Loucy (cell line): ENCODE data around the gene SNCAIP.

Experiments
- EZH2phosphoT487 ChIP-seq: fragments of 200-600 bp; IDR thresholded peaks from 2 replicates; pipeline ENCODE4 v1.6.1; 2018; ENCODE audit warnings: antibody characterized with exemption, mild to moderate bottlenecking, moderate library complexity, borderline replicate concordance
- TF ChIP-seq, protein P1 (sequence below): fragments of 200-600 bp; sonication (generic); conservative IDR thresholded peaks from 2 replicates; pipeline ENCODE4 v1.5.1; 2014; ENCODE audit warnings: mild to moderate bottlenecking, antibody characterized with exemption, low read length

DNA sequence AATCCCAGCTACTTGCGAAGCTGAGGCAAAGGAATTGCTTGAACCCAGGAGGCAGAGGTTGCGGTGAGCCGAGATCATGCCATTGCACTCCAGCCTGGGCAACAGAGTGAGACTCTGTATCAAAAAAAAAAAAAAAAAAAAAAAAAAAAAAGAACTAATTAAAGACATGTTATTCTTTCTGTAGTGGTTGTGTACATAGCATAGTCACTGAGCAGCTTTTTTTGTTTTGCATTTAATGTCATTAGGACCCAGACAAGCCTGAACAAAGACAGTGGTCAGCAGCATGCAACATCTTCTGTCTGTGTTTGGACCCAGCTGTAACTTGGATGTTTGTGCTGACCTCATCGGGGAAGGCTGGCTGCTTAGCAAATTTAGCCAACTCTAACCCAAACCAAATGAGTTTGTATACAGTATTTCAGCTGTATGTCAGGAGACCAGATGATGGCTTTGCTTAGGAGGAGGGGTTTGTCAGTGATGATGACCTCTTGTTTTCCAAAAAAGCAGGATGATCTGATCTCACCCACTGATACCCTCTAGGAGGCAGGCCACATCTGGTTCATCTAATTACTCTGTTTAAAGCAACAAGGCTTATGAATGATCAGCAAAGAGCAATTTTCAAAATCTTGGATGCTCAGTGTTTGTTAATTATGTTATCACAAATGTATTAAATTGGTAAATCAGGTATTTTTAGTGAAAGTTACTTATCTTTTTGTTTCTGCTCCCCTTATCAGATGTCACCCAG, 39.5 kb downstream of the SNCAIP start:
- TF ChIP-seq, protein P1, sequence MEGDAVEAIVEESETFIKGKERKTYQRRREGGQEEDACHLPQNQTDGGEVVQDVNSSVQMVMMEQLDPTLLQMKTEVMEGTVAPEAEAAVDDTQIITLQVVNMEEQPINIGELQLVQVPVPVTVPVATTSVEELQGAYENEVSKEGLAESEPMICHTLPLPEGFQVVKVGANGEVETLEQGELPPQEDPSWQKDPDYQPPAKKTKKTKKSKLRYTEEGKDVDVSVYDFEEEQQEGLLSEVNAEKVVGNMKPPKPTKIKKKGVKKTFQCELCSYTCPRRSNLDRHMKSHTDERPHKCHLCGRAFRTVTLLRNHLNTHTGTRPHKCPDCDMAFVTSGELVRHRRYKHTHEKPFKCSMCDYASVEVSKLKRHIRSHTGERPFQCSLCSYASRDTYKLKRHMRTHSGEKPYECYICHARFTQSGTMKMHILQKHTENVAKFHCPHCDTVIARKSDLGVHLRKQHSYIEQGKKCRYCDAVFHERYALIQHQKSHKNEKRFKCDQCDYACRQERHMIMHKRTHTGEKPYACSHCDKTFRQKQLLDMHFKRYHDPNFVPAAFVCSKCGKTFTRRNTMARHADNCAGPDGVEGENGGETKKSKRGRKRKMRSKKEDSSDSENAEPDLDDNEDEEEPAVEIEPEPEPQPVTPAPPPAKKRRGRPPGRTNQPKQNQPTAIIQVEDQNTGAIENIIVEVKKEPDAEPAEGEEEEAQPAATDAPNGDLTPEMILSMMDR = no peak
- no peak for TF ChIP-seq EZH2phosphoT487
